Measurements from ENCODE around the gene ZSCAN23. TPM values are rescaled to one million over a fixed set of nuclear protein-coding genes. Genes with fewer than 3 reads are reported as not detected.
A peak's percentile ranks its signal among the peaks of the same experiment; 100 is the strongest.
"Not testable (repeated sequence)": the region's sequence is repeated elsewhere in the genome, so short reads cannot be mapped to it uniquely, and the experiment has no call there.

ZSCAN23 gene
- total and polyA plus RNA-seq, 9 of the 15 experiments (the other 6 are each of a cell fraction or from before 2014, with no cell fraction given), result 0.05 to 0.29 (median 0.21) TPM; not detected in 1

DNA sequence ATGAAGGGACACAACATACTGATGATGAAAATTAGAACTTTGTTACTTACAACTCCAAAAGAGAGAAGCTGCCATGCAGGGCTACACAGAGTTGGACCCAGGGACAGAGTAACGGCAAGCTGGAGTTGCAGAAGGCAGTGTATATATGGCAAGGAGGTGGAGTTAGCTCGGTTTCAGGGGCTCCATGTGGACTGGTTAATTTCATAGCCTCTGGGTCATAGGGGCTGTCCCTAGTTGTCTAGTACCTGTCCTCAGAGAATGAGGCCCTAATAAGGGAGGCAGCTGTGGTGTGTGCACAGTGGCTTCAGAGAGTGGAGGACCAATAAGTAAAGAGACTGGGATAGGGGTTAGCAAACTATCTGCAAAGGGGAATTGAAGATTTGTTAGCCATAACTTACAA lies 35.9 kb downstream of the ZSCAN23 start:
- Histone ChIP-seq H3K27me3 (ENCODE audit: control insufficient read depth in 2 of 2, insufficient read depth in 2 of 2, low read length in 2 of 2) (no peaks in the 10 kb centered on the region), H3K9me1 (ENCODE audit: control insufficient read depth, insufficient read depth, low read length) (no peaks in the 10 kb centered on the region), H3K27ac (ENCODE audit: extremely low read depth, low read depth, low read length) (no peak overlapping the region), H3K9ac (ENCODE audit: insufficient read depth in 1 of 2, low read depth in 2 of 2, low read length in 2 of 2) (no peak overlapping the region; a peak in 1 of 4 replicates), H3K79me2 (ENCODE audit: control insufficient read depth, insufficient read depth, low read length) (no peaks in the 10 kb centered on the region), H3K4me1 (replicated peaks in 1 of 2; ENCODE audit: control insufficient read depth in 2 of 2, insufficient read depth in 2 of 2, low read length in 2 of 2) (peaks cover 0 to 26% of the 10 kb centered on the region in 2 experiments; a peak in 3 of 5 replicates), H3K4me2 (ENCODE audit: insufficient read depth, low read length) (no peak overlapping the region), H3K9me3 (replicated peaks; ENCODE audit: control insufficient read depth, insufficient read depth, low read depth, low read length) (no peaks in the 10 kb centered on the region), H4K20me1 (replicated peaks; ENCODE audit: control insufficient read depth, insufficient read depth, low read length) (no peaks in the 10 kb centered on the region), H3K4me3 (no peak overlapping the region), H3K36me3 (ENCODE audit: control insufficient read depth, insufficient read depth, low read length) (no peaks in the 10 kb centered on the region), H2AFZ (ENCODE audit: low read depth, low read length) (peak overlapping the region; percentile 83)
- 38% methylated on average over 2 of the region's 2 CpGs for WGBS (ENCODE audit: insufficient coverage, low coverage, missing lambda C conversion rate)
- intact Hi-C loops (cut with micrococcal nuclease) (no loop called here), in situ Hi-C loops (cut with MboI) (no loop called here)
- POLR2A ChIA-PET, result interaction anchor here (1.2 kb wide), 1 partner anchor 33 kb away, joined by 4 read pairs; no protein-coding TSS in a partner anchor
- TF ChIP-seq ESRRA (IDR thresholded peaks at IDR 0.05; ENCODE audit: borderline replicate concordance, low read depth) (0 out of 2 replicates have a peak, but pooled peaks have one; percentile 10), ELF2 (CRISPR knock-in tag; IDR thresholded peaks at IDR 0.05) (no peak)
- TF ChIP-seq, protein P1, sequence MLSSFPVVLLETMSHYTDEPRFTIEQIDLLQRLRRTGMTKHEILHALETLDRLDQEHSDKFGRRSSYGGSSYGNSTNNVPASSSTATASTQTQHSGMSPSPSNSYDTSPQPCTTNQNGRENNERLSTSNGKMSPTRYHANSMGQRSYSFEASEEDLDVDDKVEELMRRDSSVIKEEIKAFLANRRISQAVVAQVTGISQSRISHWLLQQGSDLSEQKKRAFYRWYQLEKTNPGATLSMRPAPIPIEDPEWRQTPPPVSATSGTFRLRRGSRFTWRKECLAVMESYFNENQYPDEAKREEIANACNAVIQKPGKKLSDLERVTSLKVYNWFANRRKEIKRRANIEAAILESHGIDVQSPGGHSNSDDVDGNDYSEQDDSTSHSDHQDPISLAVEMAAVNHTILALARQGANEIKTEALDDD (IDR thresholded peaks at IDR 0.05), result peak; percentile 23; the same call in 1 of the 2 replicates
- DNase-seq (ENCODE audit: extremely low read depth in 1 of 4, low spot score in 3 of 4) (no peak), FAIRE-seq (no peak), ATAC-seq (peak; percentile 69)
- CTCF ChIA-PET (ENCODE audit: low intra/inter-chr PET ratio), result no interaction called here
- BruUV-seq (replicated peaks), result no TSS peak

DNA sequence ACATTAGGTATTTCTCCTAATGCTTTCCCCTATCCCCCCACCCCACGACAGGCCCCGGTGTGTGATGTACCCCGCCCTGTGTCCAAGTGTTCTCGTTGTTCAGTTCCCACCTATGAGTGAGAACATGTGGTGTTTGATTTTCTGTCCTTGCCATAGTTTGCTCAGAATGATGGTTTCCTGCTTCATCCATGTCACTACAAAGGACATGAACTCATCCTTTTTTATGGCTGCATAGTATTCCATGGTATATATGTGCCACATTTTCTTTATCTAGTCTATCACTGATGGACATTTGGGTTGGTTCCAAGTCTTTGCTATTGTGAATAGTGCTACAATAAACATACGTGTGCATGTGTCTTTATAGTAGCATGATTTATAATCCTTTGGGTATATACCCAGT lies 39.4 kb downstream of the ZSCAN23 start:
- H3K27me3 ChIP-seq (ENCODE audit: control insufficient read depth in 2 of 2, insufficient read depth in 2 of 2, low read length in 2 of 2); CTCF ChIA-PET (ENCODE audit: low intra/inter-chr PET ratio); FAIRE-seq; H3K36me3 ChIP-seq (ENCODE audit: control insufficient read depth, insufficient read depth, low read length); H4K20me1 ChIP-seq (replicated peaks; ENCODE audit: control insufficient read depth, insufficient read depth, low read length); ATAC-seq; H3K9me3 ChIP-seq (replicated peaks; ENCODE audit: control insufficient read depth, insufficient read depth, low read depth, low read length); H2AFZ ChIP-seq (ENCODE audit: low read depth, low read length); H3K9me1 ChIP-seq (ENCODE audit: control insufficient read depth, insufficient read depth, low read length); H3K4me3 ChIP-seq; H3K27ac ChIP-seq (ENCODE audit: extremely low read depth, low read depth, low read length); intact Hi-C loops (cut with micrococcal nuclease); BruUV-seq (replicated peaks); DNase-seq (ENCODE audit: extremely low read depth in 1 of 4, low spot score in 3 of 4); in situ Hi-C loops (cut with MboI); H3K4me2 ChIP-seq (ENCODE audit: insufficient read depth, low read length); H3K9ac ChIP-seq (ENCODE audit: insufficient read depth in 1 of 2, low read depth in 2 of 2, low read length in 2 of 2): not testable (repeated sequence)
- H3K4me1 ChIP-seq (replicated peaks in 1 of 2; ENCODE audit: control insufficient read depth in 2 of 2, insufficient read depth in 2 of 2, low read length in 2 of 2), result peaks cover 11 to 37% of the 10 kb centered on the region in 2 experiments
- TF ChIP-seq KDM1A (IDR thresholded peaks at IDR 0.05), result peak; percentile 44 to 74; a peak in 3 of 4 replicates
- peak; percentile 30; the same call in 1 of the 2 replicates for TF ChIP-seq SMARCA5 (IDR thresholded peaks at IDR 0.05)
- TF ChIP-seq, protein P2, sequence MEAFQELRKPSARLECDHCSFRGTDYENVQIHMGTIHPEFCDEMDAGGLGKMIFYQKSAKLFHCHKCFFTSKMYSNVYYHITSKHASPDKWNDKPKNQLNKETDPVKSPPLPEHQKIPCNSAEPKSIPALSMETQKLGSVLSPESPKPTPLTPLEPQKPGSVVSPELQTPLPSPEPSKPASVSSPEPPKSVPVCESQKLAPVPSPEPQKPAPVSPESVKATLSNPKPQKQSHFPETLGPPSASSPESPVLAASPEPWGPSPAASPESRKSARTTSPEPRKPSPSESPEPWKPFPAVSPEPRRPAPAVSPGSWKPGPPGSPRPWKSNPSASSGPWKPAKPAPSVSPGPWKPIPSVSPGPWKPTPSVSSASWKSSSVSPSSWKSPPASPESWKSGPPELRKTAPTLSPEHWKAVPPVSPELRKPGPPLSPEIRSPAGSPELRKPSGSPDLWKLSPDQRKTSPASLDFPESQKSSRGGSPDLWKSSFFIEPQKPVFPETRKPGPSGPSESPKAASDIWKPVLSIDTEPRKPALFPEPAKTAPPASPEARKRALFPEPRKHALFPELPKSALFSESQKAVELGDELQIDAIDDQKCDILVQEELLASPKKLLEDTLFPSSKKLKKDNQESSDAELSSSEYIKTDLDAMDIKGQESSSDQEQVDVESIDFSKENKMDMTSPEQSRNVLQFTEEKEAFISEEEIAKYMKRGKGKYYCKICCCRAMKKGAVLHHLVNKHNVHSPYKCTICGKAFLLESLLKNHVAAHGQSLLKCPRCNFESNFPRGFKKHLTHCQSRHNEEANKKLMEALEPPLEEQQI (IDR thresholded peaks at IDR 0.05), result 0 out of 2 replicates have a peak, but pooled peaks have one; percentile 36
- TF ChIP-seq BCOR (IDR thresholded peaks at IDR 0.05), result peak; percentile 74
- peak; percentile 74 for TF ChIP-seq ZNF146 (CRISPR knock-in tag; IDR thresholded peaks at IDR 0.05; ENCODE audit: unreplicated experiment)
- 92% methylated on average over 4 of the region's 5 CpGs for WGBS (ENCODE audit: insufficient coverage, low coverage, missing lambda C conversion rate)
- peaks cover 15% of the 10 kb centered on the region for H3K79me2 ChIP-seq (ENCODE audit: control insufficient read depth, insufficient read depth, low read length)
- POLR2A ChIA-PET, result interaction anchor here (0.6 to 1.3 kb wide), 2 partner anchors 15 to 52 kb away, joined by 3 read pairs; no protein-coding TSS in a partner anchor
